Measurements from ENCODE around the gene CPT1B. TPM values are rescaled to one million over a fixed set of nuclear protein-coding genes. Genes with fewer than 3 reads are reported as not detected.

Gene CPT1B
- total RNA-seq, 1 donor from 2014 or later, result 3.4 TPM

- FAIRE-seq (no peak), DNase-seq (ENCODE audit: low read depth) (no peak)
- Histone ChIP-seq H3K27me3 (ENCODE audit: control insufficient read depth, insufficient read depth, low read length) (peaks cover 13% of the 10 kb centered on the region), H3K4me3 (ENCODE audit: low read depth, low read length) (no peak overlapping the region), H3K36me3 (ENCODE audit: control insufficient read depth, insufficient read depth, low read length) (no peaks in the 10 kb centered on the region)
- peak; percentile 12 for TF ChIP-seq CTCF (IDR thresholded peaks at IDR 0.05; ENCODE audit: insufficient read depth, low read length, severe bottlenecking)
These were observed 28.1 kb upstream of the CPT1B start for GRCh38 chr22:50606165-50606945.

GRCh38 chr22:50605613-50606074 lies 27.4 kb upstream of the CPT1B start:
- Histone ChIP-seq H3K4me3 (ENCODE audit: low read depth, low read length) (no peak overlapping the region), H3K27me3 (ENCODE audit: control insufficient read depth, insufficient read depth, low read length) (peaks cover 15% of the 10 kb centered on the region), H3K36me3 (ENCODE audit: control insufficient read depth, insufficient read depth, low read length) (no peaks in the 10 kb centered on the region)
- DNase-seq (ENCODE audit: low read depth) (no peak), FAIRE-seq (no peak)
- no peak for TF ChIP-seq CTCF (IDR thresholded peaks at IDR 0.05; ENCODE audit: insufficient read depth, low read length, severe bottlenecking)

GRCh38 chr22:50605002-50605612 lies 26.9 kb upstream of the CPT1B start:
- no peak for TF ChIP-seq CTCF (IDR thresholded peaks at IDR 0.05; ENCODE audit: insufficient read depth, low read length, severe bottlenecking)
- peaks cover 15% of the 10 kb centered on the region for H3K27me3 ChIP-seq (ENCODE audit: control insufficient read depth, insufficient read depth, low read length)
- FAIRE-seq, result no peak

GRCh38 chr22:50604256-50605001 lies 26.2 kb upstream of the CPT1B start:
- Histone ChIP-seq H3K4me3 (ENCODE audit: low read depth, low read length) (no peak overlapping the region), H3K27me3 (ENCODE audit: control insufficient read depth, insufficient read depth, low read length) (peaks cover 16% of the 10 kb centered on the region), H3K36me3 (ENCODE audit: control insufficient read depth, insufficient read depth, low read length) (no peaks in the 10 kb centered on the region)
- FAIRE-seq (no peak), DNase-seq (ENCODE audit: low read depth) (no peak)
- TF ChIP-seq CTCF (IDR thresholded peaks at IDR 0.05; ENCODE audit: insufficient read depth, low read length, severe bottlenecking), result no peak

More at GRCh38 chr22:50605002-50605612, 26.9 kb upstream of the CPT1B start:
- H3K36me3 ChIP-seq (ENCODE audit: control insufficient read depth, insufficient read depth, low read length), result no peaks in the 10 kb centered on the region
- DNase-seq (ENCODE audit: low read depth), result no peak
- H3K4me3 ChIP-seq (ENCODE audit: low read depth, low read length), result no peak overlapping the region

- Histone ChIP-seq H3K27me3 (ENCODE audit: control insufficient read depth, insufficient read depth, low read length) (peaks cover 16% of the 10 kb centered on the region), H3K4me3 (ENCODE audit: low read depth, low read length) (no peak overlapping the region), H3K36me3 (ENCODE audit: control insufficient read depth, insufficient read depth, low read length) (no peaks in the 10 kb centered on the region)
- DNase-seq (ENCODE audit: low read depth) (no peak), FAIRE-seq (no peak)
- no peak for TF ChIP-seq CTCF (IDR thresholded peaks at IDR 0.05; ENCODE audit: insufficient read depth, low read length, severe bottlenecking)
These were observed 25.5 kb upstream of the CPT1B start for GRCh38 chr22:50603511-50604255.

All from bronchial epithelial cell (primary cell).